ENCODE data around the gene COL5A2.

The COL5A2 gene

DNA sequence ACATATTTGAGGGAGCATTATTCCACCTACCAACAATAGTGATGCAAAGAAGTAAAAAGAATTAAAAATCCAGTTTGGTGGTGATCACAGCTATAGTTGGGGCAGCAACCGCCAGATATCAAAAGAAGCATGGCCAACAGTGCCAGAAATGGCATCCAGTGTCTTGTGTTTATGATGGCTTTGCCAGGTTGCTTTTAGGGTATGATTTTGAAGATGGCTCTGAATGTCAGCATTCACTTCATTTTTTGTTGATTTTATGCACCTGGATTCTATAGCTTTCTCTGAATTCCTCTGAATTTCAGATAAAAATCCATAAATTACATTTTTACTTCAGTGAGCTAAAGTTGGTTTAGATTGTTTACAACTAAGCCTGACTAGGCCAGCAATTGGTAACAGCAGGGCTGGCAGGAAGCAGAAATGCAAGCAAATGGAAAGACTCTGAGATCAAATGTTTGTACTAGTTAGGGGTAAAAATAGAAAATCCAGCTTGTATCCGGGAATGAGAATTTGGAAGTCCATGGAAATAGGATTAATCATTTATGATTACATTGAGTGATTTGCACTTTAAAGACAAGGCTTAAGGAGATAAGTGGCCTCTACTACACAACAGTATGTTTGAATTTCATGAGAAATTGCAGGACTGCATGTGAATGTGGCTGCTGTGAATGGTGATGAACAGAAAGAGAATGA, 165.0 kb downstream of the COL5A2 start:
- Histone ChIP-seq H3K9me3 (ENCODE audit: control insufficient read depth, low read length) (no peaks in the 10 kb centered on the region), H3K36me3 (ENCODE audit: control insufficient read depth, insufficient read depth, low read length) (no peaks in the 10 kb centered on the region), H3K27ac (ENCODE audit: insufficient read depth, low read depth, low read length, poor library complexity, severe bottlenecking) (no peak overlapping the region), H3K27me3 (ENCODE audit: control insufficient read depth, insufficient read depth, low read length, poor library complexity, severe bottlenecking) (no peaks in the 10 kb centered on the region), H3K4me1 (ENCODE audit: control insufficient read depth, insufficient read depth, low read length) (peaks cover 13% of the 10 kb centered on the region), H3K4me3 (ENCODE audit: insufficient read depth, low read depth, low read length) (no peak overlapping the region)
- 89 to 91% methylated on average over 2 of the region's 2 CpGs for WGBS, 2 experiments

DNA sequence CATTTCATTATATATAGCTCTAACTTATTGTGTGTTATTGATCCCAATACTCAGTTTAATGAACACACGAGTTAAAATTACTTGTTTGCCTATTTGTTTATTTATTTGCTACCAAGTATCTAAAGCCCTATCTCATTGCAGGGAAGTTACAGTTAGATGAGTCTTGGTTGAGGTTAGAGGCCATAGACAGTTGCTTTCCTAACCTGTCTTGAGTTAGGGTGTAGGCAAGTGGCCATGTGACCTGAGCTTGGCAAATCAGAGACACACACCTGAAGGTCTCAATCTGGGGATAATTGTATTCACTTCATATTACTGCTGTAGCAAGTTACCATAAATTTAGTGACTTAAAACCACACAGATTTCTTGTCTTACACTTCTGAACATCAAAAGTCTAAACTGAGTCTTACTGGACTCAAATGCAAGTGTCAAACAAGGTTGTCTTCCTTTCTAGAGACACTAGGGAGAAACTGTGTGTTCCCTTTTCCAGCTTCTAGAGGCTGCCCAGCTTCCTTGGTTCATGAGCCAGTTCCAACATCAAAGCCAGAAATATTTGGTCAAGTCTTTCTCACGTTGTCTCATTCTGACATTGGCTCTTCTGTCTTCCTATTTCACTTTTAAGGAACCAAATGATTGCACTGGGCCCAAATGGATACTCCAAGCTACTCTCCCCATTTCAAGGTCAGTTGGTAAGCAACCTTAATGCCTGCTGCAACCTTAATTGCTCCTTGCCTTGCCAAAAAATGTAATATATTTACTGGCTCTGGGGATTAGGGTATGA, 165.7 kb downstream of the COL5A2 start:
- H3K27ac ChIP-seq (ENCODE audit: insufficient read depth, low read depth, low read length, poor library complexity, severe bottlenecking), result no peak overlapping the region
- no peak overlapping the region for H3K4me3 ChIP-seq (ENCODE audit: insufficient read depth, low read depth, low read length)
- H3K36me3 ChIP-seq (ENCODE audit: control insufficient read depth, insufficient read depth, low read length), result no peaks in the 10 kb centered on the region
- H3K9me3 ChIP-seq (ENCODE audit: control insufficient read depth, low read length), result no peaks in the 10 kb centered on the region
- H3K27me3 ChIP-seq (ENCODE audit: control insufficient read depth, insufficient read depth, low read length, poor library complexity, severe bottlenecking), result no peaks in the 10 kb centered on the region
- peaks cover 13% of the 10 kb centered on the region for H3K4me1 ChIP-seq (ENCODE audit: control insufficient read depth, insufficient read depth, low read length)
- WGBS, 2 experiments, result 89 to 91% methylated on average over 1 of the region's 2 CpGs

DNA sequence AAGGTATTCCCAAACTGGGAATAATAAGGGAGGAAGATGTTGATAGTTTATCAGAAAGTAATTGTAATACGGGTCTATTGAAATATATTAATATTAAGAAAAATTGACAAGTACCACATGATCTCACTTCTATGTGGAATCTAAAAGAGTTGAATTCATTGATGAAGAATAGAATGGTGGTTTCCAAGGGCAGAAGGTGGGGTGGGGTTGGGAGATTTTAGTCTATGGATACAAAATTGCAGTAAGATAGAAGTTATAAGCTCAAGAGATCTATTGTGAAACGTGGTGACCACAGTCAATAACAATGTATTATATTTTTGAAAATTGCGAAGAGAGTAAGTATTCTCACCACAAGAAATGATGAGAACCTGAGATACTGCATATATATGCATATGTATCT, 166.5 kb downstream of the COL5A2 start:
- Histone ChIP-seq H3K27me3 (ENCODE audit: control insufficient read depth, insufficient read depth, low read length, poor library complexity, severe bottlenecking) (no peaks in the 10 kb centered on the region), H3K4me3 (ENCODE audit: insufficient read depth, low read depth, low read length) (no peak overlapping the region), H3K9me3 (ENCODE audit: control insufficient read depth, low read length) (no peaks in the 10 kb centered on the region), H3K4me1 (ENCODE audit: control insufficient read depth, insufficient read depth, low read length) (peaks cover 13% of the 10 kb centered on the region), H3K27ac (ENCODE audit: insufficient read depth, low read depth, low read length, poor library complexity, severe bottlenecking) (no peak overlapping the region), H3K36me3 (ENCODE audit: control insufficient read depth, insufficient read depth, low read length) (no peaks in the 10 kb centered on the region)
- 94% methylated on average over 2 of the region's 3 CpGs; no CpG with 5 or more reads in 1 of the 2 experiments for WGBS, 2 experiments

- H3K27ac ChIP-seq (ENCODE audit: insufficient read depth, low read depth, low read length, poor library complexity, severe bottlenecking), result no peak overlapping the region
- 84 to 100% methylated on average over 1 of the region's 1 CpG for WGBS, 2 experiments
- peaks cover 13% of the 10 kb centered on the region for H3K4me1 ChIP-seq (ENCODE audit: control insufficient read depth, insufficient read depth, low read length)
Observed at GRCh38 chr2:189012351-189012750, 167.2 kb downstream of the COL5A2 start.

DNA sequence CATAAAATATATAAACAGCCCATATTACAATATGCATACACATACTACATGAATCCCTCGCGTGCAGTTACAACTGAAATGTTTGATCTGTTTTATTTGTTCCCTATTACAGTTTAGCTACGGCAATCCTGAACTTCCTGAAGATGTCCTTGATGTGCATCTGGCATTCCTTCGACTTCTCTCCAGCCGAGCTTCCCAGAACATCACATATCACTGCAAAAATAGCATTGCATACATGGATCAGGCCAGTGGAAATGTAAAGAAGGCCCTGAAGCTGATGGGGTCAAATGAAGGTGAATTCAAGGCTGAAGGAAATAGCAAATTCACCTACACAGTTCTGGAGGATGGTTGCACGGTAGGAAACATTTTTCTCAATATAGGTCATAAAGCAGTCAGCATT, 169.0 kb downstream of the COL5A2 start:
- Histone ChIP-seq H3K27ac (ENCODE audit: insufficient read depth, low read depth, low read length, poor library complexity, severe bottlenecking) (no peak overlapping the region), H3K36me3 (ENCODE audit: control insufficient read depth, insufficient read depth, low read length) (no peaks in the 10 kb centered on the region), H3K4me3 (ENCODE audit: insufficient read depth, low read depth, low read length) (no peak overlapping the region), H3K27me3 (ENCODE audit: control insufficient read depth, insufficient read depth, low read length, poor library complexity, severe bottlenecking) (no peaks in the 10 kb centered on the region), H3K9me3 (ENCODE audit: control insufficient read depth, low read length) (no peaks in the 10 kb centered on the region), H3K4me1 (ENCODE audit: control insufficient read depth, insufficient read depth, low read length) (peaks cover 12% of the 10 kb centered on the region)
- 93 to 96% methylated on average over 5 to 6 of the region's 6 CpGs for WGBS, 2 experiments

More at GRCh38 chr2:189012351-189012750, 167.2 kb downstream of the COL5A2 start:
- no peaks in the 10 kb centered on the region for H3K36me3 ChIP-seq (ENCODE audit: control insufficient read depth, insufficient read depth, low read length)
- H3K9me3 ChIP-seq (ENCODE audit: control insufficient read depth, low read length), result no peaks in the 10 kb centered on the region
- no peak overlapping the region for H3K4me3 ChIP-seq (ENCODE audit: insufficient read depth, low read depth, low read length)
- H3K27me3 ChIP-seq (ENCODE audit: control insufficient read depth, insufficient read depth, low read length, poor library complexity, severe bottlenecking), result no peaks in the 10 kb centered on the region

- no peak overlapping the region for H3K4me3 ChIP-seq (ENCODE audit: insufficient read depth, low read depth, low read length)
- no peaks in the 10 kb centered on the region for H3K36me3 ChIP-seq (ENCODE audit: control insufficient read depth, insufficient read depth, low read length)
- no peaks in the 10 kb centered on the region for H3K27me3 ChIP-seq (ENCODE audit: control insufficient read depth, insufficient read depth, low read length, poor library complexity, severe bottlenecking)
- no peaks in the 10 kb centered on the region for H3K9me3 ChIP-seq (ENCODE audit: control insufficient read depth, low read length)
- no peak overlapping the region for H3K27ac ChIP-seq (ENCODE audit: insufficient read depth, low read depth, low read length, poor library complexity, severe bottlenecking)
- WGBS, 2 experiments, result 95% methylated on average over 7 to 9 of the region's 9 CpGs
- no peaks in the 10 kb centered on the region for H3K4me1 ChIP-seq (ENCODE audit: control insufficient read depth, insufficient read depth, low read length)
Observed at GRCh38 chr2:189008555-189009262, 170.9 kb downstream of the COL5A2 start.

GRCh38 chr2:189002079-189002478, 177.5 kb downstream of the COL5A2 start:
- no peaks in the 10 kb centered on the region for H3K4me1 ChIP-seq (ENCODE audit: control insufficient read depth, insufficient read depth, low read length)
- WGBS, 2 experiments, result 94 to 96% methylated on average over 1 of the region's 1 CpG
- H3K4me3 ChIP-seq (ENCODE audit: insufficient read depth, low read depth, low read length), result no peak overlapping the region
- no peaks in the 10 kb centered on the region for H3K9me3 ChIP-seq (ENCODE audit: control insufficient read depth, low read length)
- H3K36me3 ChIP-seq (ENCODE audit: control insufficient read depth, insufficient read depth, low read length), result no peaks in the 10 kb centered on the region
- H3K27me3 ChIP-seq (ENCODE audit: control insufficient read depth, insufficient read depth, low read length, poor library complexity, severe bottlenecking), result no peaks in the 10 kb centered on the region
- H3K27ac ChIP-seq (ENCODE audit: insufficient read depth, low read depth, low read length, poor library complexity, severe bottlenecking), result no peak overlapping the region

GRCh38 chr2:189000221-189000620, 179.3 kb downstream of the COL5A2 start:
- Histone ChIP-seq H3K27ac (ENCODE audit: insufficient read depth, low read depth, low read length, poor library complexity, severe bottlenecking) (no peak overlapping the region), H3K9me3 (ENCODE audit: control insufficient read depth, low read length) (no peaks in the 10 kb centered on the region), H3K4me1 (ENCODE audit: control insufficient read depth, insufficient read depth, low read length) (no peaks in the 10 kb centered on the region), H3K4me3 (ENCODE audit: insufficient read depth, low read depth, low read length) (no peak overlapping the region), H3K36me3 (ENCODE audit: control insufficient read depth, insufficient read depth, low read length) (no peaks in the 10 kb centered on the region), H3K27me3 (ENCODE audit: control insufficient read depth, insufficient read depth, low read length, poor library complexity, severe bottlenecking) (no peaks in the 10 kb centered on the region)

DNA sequence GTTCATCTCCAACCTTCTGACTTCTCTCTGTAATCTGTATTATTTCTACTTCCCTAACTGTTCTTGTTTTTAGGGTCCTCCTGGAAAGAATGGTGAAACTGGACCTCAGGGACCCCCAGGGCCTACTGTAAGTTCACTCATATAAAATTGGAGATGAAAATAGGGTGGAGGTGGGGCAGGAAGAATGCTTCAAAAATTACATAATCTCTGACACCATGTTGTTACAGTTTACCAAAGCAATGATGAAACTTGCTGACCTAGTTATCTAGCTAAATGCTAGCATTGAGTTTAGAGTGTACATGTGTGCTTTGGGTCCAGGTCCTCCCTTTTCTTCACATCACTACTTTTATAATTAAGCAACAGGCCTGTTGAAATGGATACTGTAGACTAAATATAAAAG, 182.3 kb downstream of the COL5A2 start:
- Histone ChIP-seq H3K4me1 (ENCODE audit: control insufficient read depth, insufficient read depth, low read length) (no peaks in the 10 kb centered on the region), H3K9me3 (ENCODE audit: control insufficient read depth, low read length) (no peaks in the 10 kb centered on the region), H3K4me3 (ENCODE audit: insufficient read depth, low read depth, low read length) (no peak overlapping the region), H3K27me3 (ENCODE audit: control insufficient read depth, insufficient read depth, low read length, poor library complexity, severe bottlenecking) (no peaks in the 10 kb centered on the region), H3K27ac (ENCODE audit: insufficient read depth, low read depth, low read length, poor library complexity, severe bottlenecking) (no peak overlapping the region), H3K36me3 (ENCODE audit: control insufficient read depth, insufficient read depth, low read length) (no peaks in the 10 kb centered on the region)

GRCh38 chr2:188993247-188993646, 186.3 kb downstream of the COL5A2 start:
- Histone ChIP-seq H3K36me3 (ENCODE audit: control insufficient read depth, insufficient read depth, low read length) (no peaks in the 10 kb centered on the region), H3K4me3 (ENCODE audit: insufficient read depth, low read depth, low read length) (no peak overlapping the region), H3K27ac (ENCODE audit: insufficient read depth, low read depth, low read length, poor library complexity, severe bottlenecking) (no peak overlapping the region), H3K4me1 (ENCODE audit: control insufficient read depth, insufficient read depth, low read length) (no peaks in the 10 kb centered on the region), H3K9me3 (ENCODE audit: control insufficient read depth, low read length) (no peaks in the 10 kb centered on the region), H3K27me3 (ENCODE audit: control insufficient read depth, insufficient read depth, low read length, poor library complexity, severe bottlenecking) (no peaks in the 10 kb centered on the region)
- WGBS, 2 experiments, result 91 to 94% methylated on average over 1 of the region's 1 CpG
